HG03469 (cell line): Measurements from ENCODE around the gene JPH2.
"Not testable (repeated sequence)": the region's sequence is repeated elsewhere in the genome, so short reads cannot be mapped to it uniquely, and the experiment has no call there.

Experiments used
- ATAC-seq: cut with Tn5 transposase; IDR thresholded peaks from one replicate; pipeline ENCODE4 v1.9.1; 2021; ENCODE audit warnings: mild to moderate bottlenecking, moderate library complexity, moderate number of reproducible peaks; ENCODE audit not compliant: unreplicated experiment

Gene JPH2

DNA sequence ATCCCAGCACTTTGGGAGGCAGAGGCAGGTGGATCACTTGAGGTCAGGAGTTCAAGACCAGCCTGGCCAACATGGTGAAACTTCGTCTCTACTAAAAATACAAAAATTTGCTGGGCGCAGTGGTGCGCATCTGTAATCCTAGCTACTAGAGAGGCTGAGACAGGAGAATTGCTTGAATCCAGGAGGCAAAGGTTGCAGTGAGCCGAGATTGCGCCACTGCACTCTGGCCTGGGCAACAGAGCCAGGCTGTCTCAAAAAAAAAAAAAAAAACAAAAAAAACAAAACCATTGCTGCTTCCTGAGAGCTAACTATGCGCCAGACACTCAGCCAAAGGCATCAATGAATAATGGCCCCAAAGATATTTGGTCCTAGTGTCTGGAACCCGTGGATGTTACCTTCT lies 57.7 kb downstream of the JPH2 start:
- not testable (repeated sequence) for ATAC-seq

DNA sequence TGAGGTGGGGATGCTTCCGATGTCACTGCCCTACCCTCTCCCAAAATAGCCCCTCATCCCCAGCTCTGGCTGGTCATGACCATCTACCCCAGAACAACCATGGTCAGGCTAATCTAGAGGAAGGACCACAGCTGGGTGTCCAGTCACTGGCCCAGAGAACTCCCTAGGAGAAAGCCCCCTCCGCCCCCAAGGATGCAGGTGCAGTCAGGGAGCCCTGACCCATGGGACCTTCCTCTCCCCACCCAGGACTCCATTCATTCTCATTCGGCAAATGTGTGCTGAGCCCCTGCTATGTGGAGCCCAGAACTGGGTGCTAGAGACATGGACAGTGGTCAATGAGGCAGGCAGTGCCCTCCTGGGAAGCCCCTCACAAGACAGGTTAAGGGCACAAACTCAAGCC lies 60.5 kb downstream of the JPH2 start:
- no peak for ATAC-seq

DNA sequence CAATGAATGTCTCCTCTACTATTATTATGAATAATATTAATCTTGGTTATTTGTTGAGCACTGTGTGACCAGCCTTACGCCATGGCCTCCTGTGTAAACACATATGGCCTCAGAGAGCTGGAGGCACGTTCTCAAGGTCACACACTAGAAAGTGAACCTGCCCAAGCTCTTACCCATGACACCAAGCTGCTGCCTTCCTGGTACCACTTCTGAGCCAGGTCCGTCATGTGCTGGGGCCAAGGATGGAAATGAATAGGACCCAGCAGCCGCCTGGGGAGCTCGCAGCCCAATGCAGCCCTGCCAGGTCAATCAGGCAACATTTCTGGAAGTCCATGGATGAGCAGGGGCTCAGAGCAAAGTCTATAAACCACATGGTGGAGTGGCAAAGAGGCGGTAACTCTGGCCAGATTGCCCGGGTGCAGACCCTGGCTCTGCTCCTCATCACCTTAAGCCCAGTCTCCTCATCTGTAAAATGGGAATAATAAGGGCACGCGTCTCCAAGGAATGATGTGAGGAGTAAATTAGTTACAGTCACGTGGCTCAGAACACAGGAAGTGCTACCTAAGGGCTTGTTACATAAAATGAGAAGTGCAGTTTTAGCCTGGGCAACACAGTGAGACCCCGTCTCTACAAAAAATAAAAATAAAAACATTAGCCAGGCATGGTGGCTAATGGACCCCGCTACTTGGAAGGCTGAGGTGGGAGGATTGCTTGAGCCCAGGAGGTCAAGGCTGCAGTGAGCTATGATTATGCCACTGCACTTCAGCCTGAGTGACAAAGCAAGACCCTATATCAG lies 61.5 kb downstream of the JPH2 start:
- no peak for ATAC-seq

DNA sequence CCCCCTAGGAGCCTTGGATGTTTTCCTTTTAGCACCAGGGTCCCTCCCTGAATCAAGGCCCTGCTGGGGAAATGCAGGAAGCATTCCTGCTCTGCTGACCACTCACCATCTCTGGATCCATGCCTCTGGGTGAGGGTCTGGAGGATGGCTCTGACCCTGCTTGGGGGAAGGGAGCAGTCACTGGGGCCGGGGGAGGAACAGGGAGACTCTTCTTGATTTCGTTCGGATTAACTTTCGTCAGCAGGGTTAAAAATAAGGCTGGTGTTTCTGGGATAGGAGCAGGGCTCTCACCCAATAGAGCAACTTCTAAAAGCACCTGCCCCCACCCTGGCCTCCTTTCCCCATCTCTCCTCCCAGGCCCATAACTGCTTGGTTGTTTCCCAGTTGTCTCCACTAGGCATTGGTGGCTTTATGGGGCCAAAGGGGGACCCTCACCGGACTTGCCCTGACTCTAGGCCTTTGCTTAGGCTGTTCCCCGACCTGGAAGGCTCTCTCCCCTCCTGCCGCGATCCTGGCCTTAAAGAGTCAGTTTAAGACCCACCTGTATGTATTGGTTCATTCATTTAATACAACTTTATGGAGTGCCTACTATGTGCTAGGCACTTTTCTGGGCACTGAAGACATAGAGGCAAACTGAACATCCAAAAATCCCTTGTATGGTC lies 63.0 kb downstream of the JPH2 start:
- no peak for ATAC-seq

DNA sequence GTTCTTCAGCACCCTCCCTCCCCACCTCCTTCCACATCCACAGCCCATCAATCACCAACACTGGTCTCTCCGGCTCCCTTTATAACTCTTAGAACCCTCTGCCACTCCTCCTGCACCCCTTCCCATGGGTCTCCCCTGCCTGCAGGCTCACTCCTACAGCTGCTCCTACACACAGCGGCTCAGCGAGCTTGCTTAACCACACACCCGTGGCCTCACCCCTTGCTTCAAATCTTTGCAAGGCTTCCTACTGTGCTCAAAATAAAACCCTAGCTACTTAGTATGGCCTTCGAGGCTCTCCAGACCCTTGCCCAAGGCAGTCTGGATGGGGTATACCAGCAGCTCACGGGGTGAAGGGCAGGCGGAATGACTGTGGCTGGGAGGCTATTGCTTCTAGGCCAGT lies 63.7 kb downstream of the JPH2 start:
- no peak for ATAC-seq

GRCh38 chr20:44120676-44121425 lies 66.1 kb downstream of the JPH2 start:
- no peak for ATAC-seq

- ATAC-seq: no peak
Observed at GRCh38 chr20:44118185-44119033, 68.6 kb downstream of the JPH2 start.

GRCh38 chr20:44117296-44118184 lies 69.4 kb downstream of the JPH2 start:
- ATAC-seq: no peak

GRCh38 chr20:44115762-44116644 lies 71.0 kb downstream of the JPH2 start:
- no peak for ATAC-seq

DNA sequence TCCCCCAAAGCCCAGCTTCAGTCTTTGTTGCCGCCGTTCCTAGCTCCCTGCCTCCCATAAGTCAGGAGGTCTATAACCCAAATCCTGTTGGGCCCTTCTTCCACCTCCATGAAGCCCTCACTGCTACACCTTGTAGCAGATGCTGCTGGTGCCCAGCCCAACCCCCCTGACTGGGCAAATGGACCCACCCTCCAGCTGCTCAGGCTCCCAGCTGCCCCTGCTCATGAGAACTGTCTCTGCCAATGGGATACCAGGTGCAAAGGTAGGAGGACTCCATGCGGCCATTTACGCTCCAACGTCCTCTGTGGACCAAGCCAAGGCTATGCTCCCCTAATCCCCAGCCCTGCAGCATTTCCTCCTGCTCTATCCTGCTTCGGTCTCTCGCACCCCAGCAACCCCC lies 71.8 kb downstream of the JPH2 start:
- ATAC-seq: no peak

DNA sequence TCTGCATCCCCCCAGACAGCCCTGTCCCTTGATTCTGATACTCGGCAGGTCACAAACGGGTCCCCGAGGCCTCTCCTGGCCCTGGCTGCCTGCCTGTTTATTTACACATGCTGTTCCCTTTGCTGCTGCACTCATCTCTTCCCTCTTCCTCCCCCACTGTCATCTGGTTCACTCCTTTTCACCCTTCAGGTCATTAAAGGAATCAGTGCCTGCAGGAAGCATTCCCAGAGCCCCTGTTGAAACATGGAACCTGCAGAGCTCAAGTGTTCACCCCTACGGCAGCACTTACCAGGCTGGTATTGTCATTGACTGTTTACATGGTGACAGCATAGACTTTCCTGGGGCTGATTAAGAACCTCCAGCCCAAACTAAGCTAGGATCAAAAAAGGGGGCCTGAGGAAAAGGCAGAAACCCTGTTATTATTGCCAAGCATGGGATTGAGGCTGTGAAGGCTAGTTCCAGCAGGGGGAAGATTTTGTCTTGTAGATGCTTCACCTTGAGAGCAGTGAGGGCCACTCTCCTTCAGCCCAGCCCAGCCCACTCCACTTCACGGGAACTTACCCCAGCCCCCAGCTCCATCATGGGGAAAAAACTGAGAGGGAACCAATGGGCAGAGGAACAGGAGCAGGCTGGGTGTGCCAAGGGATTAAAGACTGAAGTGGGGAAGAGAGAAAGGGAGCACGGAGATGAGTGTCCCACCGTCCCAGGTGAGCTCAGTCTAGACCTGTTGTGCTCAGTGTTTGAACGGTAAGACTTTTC lies 73.2 kb downstream of the JPH2 start:
- no peak for ATAC-seq

DNA sequence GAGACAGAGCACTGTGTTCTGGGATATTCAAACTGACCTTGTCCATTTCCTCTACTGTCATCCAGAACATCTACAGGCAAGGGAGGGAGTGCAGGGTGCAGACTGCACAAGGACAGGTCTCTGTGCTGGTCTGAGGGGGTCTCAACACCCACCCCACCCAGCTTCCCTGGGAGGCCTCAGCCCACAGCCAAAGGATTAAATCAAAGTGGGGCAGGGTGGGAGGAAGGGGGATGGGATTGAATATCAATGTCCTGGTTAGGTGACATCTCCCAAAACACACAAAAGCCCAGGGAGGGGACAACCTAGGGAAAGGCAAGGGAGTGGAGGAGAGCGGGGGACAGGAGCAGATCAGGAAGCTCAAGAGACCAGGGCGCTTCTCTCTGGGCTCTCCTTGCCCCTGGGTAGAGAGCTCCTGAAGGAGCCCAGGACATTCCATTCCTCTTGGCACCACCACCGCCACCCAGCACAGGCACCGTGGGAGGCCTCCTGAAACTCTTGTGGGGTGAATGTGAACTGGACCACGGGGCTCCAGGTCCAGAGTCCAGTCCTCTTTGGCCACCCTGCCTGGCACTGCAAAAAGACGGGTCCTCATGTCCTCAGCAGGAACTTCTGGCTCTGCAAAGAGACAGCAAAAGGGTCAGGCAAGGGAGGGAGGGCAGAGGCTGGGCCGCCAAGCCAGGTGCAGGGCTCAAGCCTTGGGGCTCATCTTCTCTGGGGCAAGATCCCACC lies 73.9 kb downstream of the JPH2 start:
- no peak for ATAC-seq

DNA sequence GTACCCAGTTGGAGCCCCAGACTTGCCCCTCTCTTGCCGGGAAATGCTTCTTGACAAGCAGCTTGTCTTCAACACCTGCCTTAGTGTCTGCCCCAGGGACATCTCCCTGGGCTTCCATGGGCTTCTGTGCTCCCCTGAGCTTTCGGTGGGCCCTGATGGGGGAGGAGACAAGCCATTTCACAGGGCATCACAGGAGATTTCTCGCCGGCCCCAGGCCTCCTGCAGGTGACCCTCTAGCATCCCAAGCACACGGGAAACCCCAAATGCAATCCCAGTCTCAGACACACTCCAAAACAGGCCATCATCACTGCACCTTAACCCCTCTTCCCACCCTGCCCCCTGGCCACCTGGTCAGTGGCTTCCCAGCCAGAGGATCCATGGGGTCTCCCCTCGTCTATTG lies 74.5 kb downstream of the JPH2 start:
- no peak for ATAC-seq

- no peak for ATAC-seq
Observed at GRCh38 chr20:44111712-44112335, 75.2 kb downstream of the JPH2 start.

- no peak for ATAC-seq
Observed at GRCh38 chr20:44110816-44111568, 76.0 kb downstream of the JPH2 start.

DNA sequence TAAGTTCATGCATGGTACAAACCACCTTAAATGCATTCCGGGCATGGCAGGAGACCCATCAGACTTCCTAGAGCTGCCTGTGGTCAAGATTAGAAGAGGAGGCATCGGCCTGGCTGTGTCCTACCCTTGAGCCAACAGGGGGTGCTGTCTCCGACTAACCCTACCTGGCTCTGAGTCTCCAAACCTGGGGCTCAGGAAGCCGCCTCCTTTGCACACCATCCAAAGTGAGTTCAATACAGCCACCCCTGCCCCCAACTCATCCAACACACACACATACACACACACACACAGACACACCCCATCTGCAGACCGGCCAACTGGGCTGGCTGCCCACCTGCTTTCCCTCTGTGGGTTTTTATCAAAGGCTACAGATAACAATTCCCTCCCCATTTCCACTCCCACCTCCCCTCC lies 77.0 kb downstream of the JPH2 start:
- no peak for ATAC-seq
